Stimulated activated CD4-positive, alpha-beta T cell treated with anti-CD3 and anti-CD28 coated beads, Interleukin-2, amount 100 ng/mL, for 48 hours (primary cell): ENCODE measurements around the gene JAG1.
"Not testable (repeated sequence)": the region's sequence is repeated elsewhere in the genome, so short reads cannot be mapped to it uniquely, and the experiment has no call there.

Experiments
- DNase-seq, 2 donors: peaks; one replicate each; pipeline ENCODE4 v3.0.0-alpha.2; 2020

JAG1 gene

GRCh38 chr20:10635476-10636208 is 38.2 kb downstream of the JAG1 start:
- DNase-seq: no peak

- DNase-seq: no peak
Observed at GRCh38 chr20:10634683-10635411, 39.0 kb downstream of the JAG1 start.

- no peak for DNase-seq
Observed at GRCh38 chr20:10634211-10634610, 39.6 kb downstream of the JAG1 start.

GRCh38 chr20:10633718-10634117 is 40.1 kb downstream of the JAG1 start:
- DNase-seq: no peak

- no peak for DNase-seq
Observed at GRCh38 chr20:10632721-10633509, 40.9 kb downstream of the JAG1 start.

- no peak for DNase-seq
Observed at GRCh38 chr20:10631126-10631525, 42.7 kb downstream of the JAG1 start.

- DNase-seq: no peak
Observed at GRCh38 chr20:10629946-10630650, 43.7 kb downstream of the JAG1 start.

- DNase-seq: no peak
Observed at GRCh38 chr20:10626896-10627295, 46.9 kb downstream of the JAG1 start.

GRCh38 chr20:10625641-10626040 is 48.2 kb downstream of the JAG1 start:
- no peak for DNase-seq

- DNase-seq: no peak
Observed at GRCh38 chr20:10622657-10623418, 51.0 kb downstream of the JAG1 start.

GRCh38 chr20:10621149-10621548 is 52.6 kb downstream of the JAG1 start:
- no peak for DNase-seq

GRCh38 chr20:10619427-10619826 is 54.4 kb downstream of the JAG1 start:
- no peak for DNase-seq

- DNase-seq: no peak
Observed at GRCh38 chr20:10618611-10619245, 55.1 kb downstream of the JAG1 start.

GRCh38 chr20:10617549-10618133 is 56.2 kb downstream of the JAG1 start:
- not testable (repeated sequence) for DNase-seq

GRCh38 chr20:10616212-10616611 is 57.6 kb downstream of the JAG1 start:
- no peak for DNase-seq

- DNase-seq: no peak
Observed at GRCh38 chr20:10613911-10614310, 59.9 kb downstream of the JAG1 start.

GRCh38 chr20:10613426-10613825 is 60.4 kb downstream of the JAG1 start:
- not testable (repeated sequence) for DNase-seq

- DNase-seq: no peak
Observed at GRCh38 chr20:10611357-10611756, 62.4 kb downstream of the JAG1 start.

GRCh38 chr20:10610251-10610650 is 63.5 kb downstream of the JAG1 start:
- DNase-seq: no peak

- DNase-seq: no peak
Observed at GRCh38 chr20:10609770-10610169, 64.0 kb downstream of the JAG1 start.

- no peak for DNase-seq
Observed at GRCh38 chr20:10609276-10609675, 64.5 kb downstream of the JAG1 start.
